HG02642 (cell line): ENCODE data around the gene RGS10.

Experiments
- ATAC-seq: cut with Tn5 transposase; IDR thresholded peaks from one replicate; pipeline ENCODE4 v1.9.1; 2021; ENCODE audit warnings: mild to moderate bottlenecking; ENCODE audit not compliant: unreplicated experiment, poor library complexity

The RGS10 gene

GRCh38 chr10:119500123-119500795 is 42.3 kb downstream of the RGS10 start:
- ATAC-seq = no peak

GRCh38 chr10:119499677-119500002 is 42.9 kb downstream of the RGS10 start:
- ATAC-seq = no peak

- ATAC-seq = no peak
Measured at GRCh38 chr10:119498889-119499676, 43.4 kb downstream of the RGS10 start.

GRCh38 chr10:119497243-119497642 is 45.3 kb downstream of the RGS10 start:
- no peak for ATAC-seq

- ATAC-seq = peak; percentile 86
Measured at GRCh38 chr10:119496273-119496672, 46.2 kb downstream of the RGS10 start.

- ATAC-seq = no peak
Measured at GRCh38 chr10:119495545-119495944, 47.0 kb downstream of the RGS10 start.

- no peak for ATAC-seq
Measured at GRCh38 chr10:119495021-119495505, 47.5 kb downstream of the RGS10 start.

GRCh38 chr10:119494236-119495020 is 48.1 kb downstream of the RGS10 start:
- no peak for ATAC-seq

- no peak for ATAC-seq
Measured at GRCh38 chr10:119493155-119493554, 49.4 kb downstream of the RGS10 start.

- ATAC-seq = no peak
Measured at GRCh38 chr10:119491966-119492757, 50.4 kb downstream of the RGS10 start.

- no peak for ATAC-seq
Measured at GRCh38 chr10:119489991-119490326, 52.6 kb downstream of the RGS10 start.

GRCh38 chr10:119488675-119489074 is 53.8 kb downstream of the RGS10 start:
- no peak for ATAC-seq

- no peak for ATAC-seq
Measured at GRCh38 chr10:119483839-119484238, 58.7 kb downstream of the RGS10 start.

- no peak for ATAC-seq
Measured at GRCh38 chr10:119483001-119483400, 59.5 kb downstream of the RGS10 start.

- ATAC-seq = no peak
Measured at GRCh38 chr10:119481781-119482426, 60.6 kb downstream of the RGS10 start.

GRCh38 chr10:119480667-119481066 is 61.9 kb downstream of the RGS10 start:
- no peak for ATAC-seq

- no peak for ATAC-seq
Measured at GRCh38 chr10:119479532-119479931, 63.0 kb downstream of the RGS10 start.

- no peak for ATAC-seq
Measured at GRCh38 chr10:119478811-119479341, 63.6 kb downstream of the RGS10 start.

- peak; percentile 80 for ATAC-seq
Measured at GRCh38 chr10:119478111-119478802, 64.3 kb downstream of the RGS10 start.
